HG02973 (cell line): Measurements from ENCODE around the gene LOXL3.
A peak's percentile ranks its signal among the peaks of the same experiment; 100 is the strongest.

Experiments
- ATAC-seq: cut with Tn5 transposase; IDR thresholded peaks from one replicate; pipeline ENCODE4 v1.9.1; 2021; ENCODE audit warnings: moderate library complexity; ENCODE audit not compliant: unreplicated experiment

Gene LOXL3

GRCh38 chr2:74553892-74554819 is at the start of gene LOXL3, which contains the start of gene DOK1:
Gene LOXL3 (minus strand): TSS chr2:74553942. CDS start chr2:74552634, 1,308 bp downstream.
Gene DOK1 (plus strand): TSS chr2:74554720. CDS start chr2:74554755, 35 bp downstream.
- peak; percentile 66 for ATAC-seq

DNA sequence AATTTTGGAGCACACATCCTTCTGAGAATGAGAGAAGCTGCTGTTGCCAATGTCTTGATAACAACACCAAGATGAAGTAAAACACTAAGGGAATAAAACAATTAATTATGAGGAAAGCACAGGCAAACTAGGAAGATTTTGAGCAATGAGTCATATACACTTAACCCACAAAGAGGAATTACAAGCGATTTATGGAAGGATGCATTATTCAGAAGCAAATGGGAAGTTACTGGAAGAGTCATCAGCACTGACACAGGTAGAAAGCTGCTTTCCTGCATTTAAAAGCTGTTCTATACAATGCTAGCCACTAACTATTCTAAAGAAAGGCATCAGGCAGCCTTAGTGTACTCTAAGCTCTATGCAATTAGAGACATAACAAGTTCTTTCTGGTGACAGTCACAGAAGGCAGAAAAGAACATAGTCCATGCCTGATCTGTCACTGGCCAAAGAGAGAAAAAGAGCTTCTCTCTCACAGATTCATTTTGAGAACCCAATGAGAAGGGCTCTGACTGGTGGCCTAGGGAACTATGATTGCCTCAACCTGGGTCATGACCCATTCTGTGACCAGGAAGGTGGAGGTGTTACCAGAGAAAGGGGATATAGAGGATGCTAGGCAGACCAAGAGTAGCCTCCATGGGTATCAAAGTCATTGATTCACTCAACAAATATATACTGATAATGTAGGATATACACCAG is 49.0 kb upstream of the LOXL3 start:
- no peak for ATAC-seq

GRCh38 chr2:74599676-74600075 is 45.9 kb upstream of the LOXL3 start:
- no peak for ATAC-seq

DNA sequence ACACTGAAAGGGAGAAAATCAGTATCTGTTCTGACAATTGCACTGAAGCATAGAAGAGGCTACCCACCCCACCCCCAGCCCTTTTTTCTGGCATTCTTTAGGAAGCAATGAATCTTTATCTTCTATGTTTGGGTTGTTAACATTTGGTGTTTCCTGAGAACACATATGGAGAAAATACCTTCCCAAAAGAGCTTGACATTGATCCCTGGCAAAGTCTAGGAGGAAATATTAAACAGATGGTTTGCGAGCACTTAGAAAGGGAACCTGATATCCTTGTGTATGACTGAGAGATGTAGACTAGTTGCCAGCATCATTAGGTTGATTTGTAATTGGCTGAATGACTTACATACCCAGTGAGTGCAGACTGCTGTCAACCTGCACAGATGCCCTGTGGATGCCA is 43.7 kb upstream of the LOXL3 start:
- ATAC-seq, result no peak

DNA sequence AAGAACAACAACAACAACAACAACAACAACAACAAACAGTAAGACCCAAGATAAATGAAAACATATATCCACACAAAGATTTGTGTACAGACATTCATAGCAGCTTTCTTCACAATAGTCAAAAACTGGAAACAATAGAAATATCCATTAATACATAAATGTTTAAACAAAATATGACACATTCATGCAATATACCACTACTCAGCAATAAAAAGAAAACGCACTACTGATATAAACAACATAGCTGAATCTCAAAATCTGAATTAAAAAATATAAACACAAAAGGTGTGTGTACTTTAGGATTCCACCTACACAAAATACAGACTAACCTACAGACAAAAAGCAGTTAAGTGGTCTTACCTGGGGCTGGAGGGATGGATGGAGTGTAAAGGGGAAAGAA is 42.8 kb upstream of the LOXL3 start:
- no peak for ATAC-seq

- no peak for ATAC-seq
These were observed 40.4 kb upstream of the LOXL3 start for GRCh38 chr2:74593826-74594772.

DNA sequence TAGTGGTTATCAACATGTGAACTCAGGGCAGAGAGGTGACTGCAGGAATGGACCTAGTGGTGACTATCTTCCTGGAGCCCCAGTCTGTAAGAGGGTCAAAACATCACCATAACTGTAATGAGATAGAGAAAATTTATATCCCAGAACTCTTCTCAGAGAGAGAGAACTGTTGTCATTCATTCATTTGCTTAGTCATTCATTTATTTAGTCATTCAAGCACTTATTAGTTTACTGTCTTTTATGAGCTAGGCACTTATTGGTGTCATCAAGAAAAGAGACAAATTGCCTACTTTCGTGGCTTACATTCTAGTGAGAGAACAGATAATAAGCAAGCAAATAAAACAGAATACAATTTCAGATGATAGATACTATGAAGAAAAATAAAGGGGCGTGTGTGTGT is 34.9 kb upstream of the LOXL3 start:
- ATAC-seq, result no peak

GRCh38 chr2:74587664-74588277 is 34.0 kb upstream of the LOXL3 start:
- peak; percentile 57 for ATAC-seq

GRCh38 chr2:74585406-74586185 is 31.9 kb upstream of the LOXL3 start:
- no peak for ATAC-seq

- no peak for ATAC-seq
These were observed 30.4 kb upstream of the LOXL3 start for GRCh38 chr2:74584088-74584645.

DNA sequence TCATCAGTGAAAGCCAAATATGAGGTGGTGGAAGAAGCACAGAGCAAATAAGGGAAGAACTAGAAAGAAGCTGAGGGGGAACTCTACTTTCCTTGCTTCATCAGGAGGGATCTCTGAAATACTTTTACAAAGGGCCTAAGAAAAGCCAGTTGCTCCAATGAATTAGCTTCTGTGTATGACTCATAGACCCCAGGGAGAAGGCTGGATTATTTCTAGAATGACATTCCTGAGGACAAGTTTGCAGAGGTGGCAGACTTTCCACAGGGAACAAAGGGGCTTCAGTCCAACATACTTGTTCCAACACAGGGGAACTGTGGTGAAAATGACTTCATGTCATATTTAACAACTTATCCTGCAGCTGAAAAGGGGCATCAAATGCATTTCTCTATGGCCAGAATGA is 29.8 kb upstream of the LOXL3 start:
- no peak for ATAC-seq

- no peak for ATAC-seq
These were observed 28.4 kb upstream of the LOXL3 start for GRCh38 chr2:74582184-74582583.

DNA sequence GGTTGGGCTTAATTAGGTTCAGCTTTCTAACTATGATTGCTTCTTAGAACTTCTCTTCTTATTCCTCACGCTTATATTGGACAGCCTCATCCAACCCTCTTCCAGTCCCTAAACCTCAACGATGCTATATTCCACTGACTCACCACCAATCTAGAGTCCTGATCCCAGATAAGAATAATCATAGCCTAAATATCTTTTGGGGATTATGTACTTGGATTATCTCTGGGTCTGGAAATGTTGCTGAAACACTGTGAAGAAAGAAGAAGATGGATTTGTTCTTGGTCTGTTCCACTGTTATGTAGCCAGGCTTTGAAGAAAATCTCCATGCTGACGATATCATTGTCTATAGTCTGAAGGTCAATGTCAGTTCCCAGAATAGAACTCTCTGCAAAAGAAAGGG is 27.7 kb upstream of the LOXL3 start:
- ATAC-seq, result no peak

DNA sequence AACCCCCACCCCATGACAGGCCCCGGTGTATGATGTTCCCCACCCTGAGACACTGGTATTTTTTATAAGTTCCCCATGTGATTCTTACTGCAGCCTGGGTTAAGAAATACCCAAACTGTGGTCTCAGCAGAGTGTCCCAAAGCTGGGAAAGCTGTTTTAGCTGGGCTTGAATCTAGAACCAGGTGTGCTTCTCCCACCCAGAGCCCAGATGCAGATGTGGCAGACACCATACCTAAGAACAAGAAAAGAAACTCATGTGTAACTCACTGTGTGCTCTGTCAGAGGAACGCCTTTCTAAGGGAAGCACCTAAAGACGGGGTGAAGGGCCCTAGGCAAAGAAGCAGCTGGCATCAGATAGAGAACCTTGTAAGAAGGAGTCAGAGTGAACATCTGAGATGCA is 24.7 kb upstream of the LOXL3 start:
- peak; percentile 39 for ATAC-seq

- ATAC-seq, result no peak
These were observed 23.7 kb upstream of the LOXL3 start for GRCh38 chr2:74577448-74577847.

- no peak for ATAC-seq
These were observed 23.1 kb upstream of the LOXL3 start for GRCh38 chr2:74576863-74577229.

- no peak for ATAC-seq
These were observed 22.6 kb upstream of the LOXL3 start for GRCh38 chr2:74576211-74576862.

DNA sequence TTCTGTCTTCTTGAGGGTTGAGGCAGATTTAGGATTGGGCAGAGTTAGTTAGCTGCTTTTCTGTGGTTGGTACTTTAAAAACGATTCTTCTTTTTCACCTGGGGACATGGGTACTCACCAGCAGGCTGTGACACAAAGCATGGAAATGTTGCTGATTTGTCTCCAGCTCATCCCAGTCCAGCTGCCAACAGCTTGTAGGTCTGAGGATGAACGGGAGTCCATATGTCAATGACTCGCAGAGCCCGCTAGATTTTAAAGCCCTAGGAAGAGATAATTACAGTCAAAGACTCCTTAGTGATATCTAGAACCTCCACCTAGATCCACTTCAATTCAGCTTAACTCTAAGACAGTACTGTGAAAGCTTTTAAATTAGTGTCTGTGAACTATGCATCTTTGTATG is 21.6 kb upstream of the LOXL3 start:
- ATAC-seq, result no peak
